Neuronal stem cell (in vitro differentiated cells): ENCODE data around the gene FCRLB.
A peak's percentile ranks its signal among the peaks of the same experiment; 100 is the strongest.

Source experiments
- DNase-seq: peaks from one replicate; pipeline ENCODE4 v3.0.0-alpha.2; 2013; ENCODE audit warnings: low spot score
- H2AFZ ChIP-seq: one replicate; pipeline ENCODE4 v1.6.1; 2013; ENCODE audit warnings: mild to moderate bottlenecking, low read length, inconsistent platforms
- H2AK5ac ChIP-seq: 2 replicates; pipeline ENCODE4 v1.6.1; 2013; ENCODE audit warnings: low read depth, mild to moderate bottlenecking, inconsistent platforms, low read length, moderate library complexity, mixed read lengths
- H2BK120ac ChIP-seq: 2 replicates; pipeline ENCODE4 v1.6.1; 2013; ENCODE audit warnings: low read depth, mild to moderate bottlenecking, inconsistent platforms, low read length, moderate library complexity, mixed read lengths
- H2BK12ac ChIP-seq: one replicate; pipeline ENCODE4 v1.6.1; 2013; ENCODE audit warnings: low read length, inconsistent platforms
- H2BK15ac ChIP-seq: 2 replicates; pipeline ENCODE4 v1.6.1; 2013; ENCODE audit warnings: mild to moderate bottlenecking, low read length, inconsistent platforms, mixed read lengths
- H2BK5ac ChIP-seq: one replicate; pipeline ENCODE4 v1.6.1; 2013; ENCODE audit warnings: inconsistent platforms, mild to moderate bottlenecking, low read length, moderate library complexity
- H3K14ac ChIP-seq: one replicate; pipeline ENCODE4 v1.6.1; 2013; ENCODE audit warnings: low read length, inconsistent platforms
- H3K18ac ChIP-seq: 2 replicates; pipeline ENCODE4 v1.6.1; 2013; ENCODE audit warnings: low read length, inconsistent platforms
- H3K23ac ChIP-seq: 2 replicates; pipeline ENCODE4 v1.6.1; 2013; ENCODE audit warnings: low read depth, mild to moderate bottlenecking, mixed read lengths, low read length, inconsistent platforms; ENCODE audit not compliant: poor library complexity
- H3K27ac ChIP-seq: replicated peaks from 3 replicates; pipeline ENCODE4 v1.5.1; 2013; ENCODE audit warnings: low read length, inconsistent platforms
- H3K27me3 ChIP-seq, 3 experiments: 2 replicates each; pipeline ENCODE4 v1.6.1; 2013; ENCODE audit warnings: low read length in 3 of 3, mild to moderate bottlenecking in 2 of 3, inconsistent platforms in 1 of 3, low read depth in 1 of 3, mixed read lengths in 1 of 3, moderate library complexity in 1 of 3; ENCODE audit not compliant: control insufficient read depth in 3 of 3, insufficient read depth in 3 of 3
- H3K36me3 ChIP-seq, 2 donors: replicated peaks in 1 of 2; 2 replicates each; pipeline ENCODE4 v1.6.1; 2013; ENCODE audit warnings: low read length in 2 of 2; ENCODE audit not compliant: control insufficient read depth in 2 of 2, insufficient read depth in 2 of 2
- H3K4ac ChIP-seq: 2 replicates; pipeline ENCODE4 v1.6.1; 2013; ENCODE audit warnings: inconsistent platforms, mild to moderate bottlenecking, low read length, moderate library complexity
- H3K4me1 ChIP-seq, 2 donors: 1 replicate in 1 of 2; 2 replicates in 1 of 2; pipeline ENCODE4 v1.6.1; 2013; ENCODE audit warnings: low read length in 2 of 2, low read depth in 1 of 2; ENCODE audit not compliant: control insufficient read depth in 2 of 2, insufficient read depth in 1 of 2
- H3K4me2 ChIP-seq: one replicate; pipeline ENCODE4 v1.6.1; 2013; ENCODE audit warnings: mild to moderate bottlenecking, low read length, inconsistent platforms; ENCODE audit not compliant: insufficient read depth, poor library complexity, severe bottlenecking
- H3K4me3 ChIP-seq, 2 donors: 2 replicates each; pipeline ENCODE4 v1.5.1; 2013; ENCODE audit warnings: low read length in 2 of 2, mild to moderate bottlenecking in 2 of 2, inconsistent platforms in 1 of 2, moderate library complexity in 1 of 2
- H3K79me1 ChIP-seq: one replicate; pipeline ENCODE4 v1.6.1; 2013; ENCODE audit warnings: low read depth, mild to moderate bottlenecking, inconsistent platforms, low read length, moderate library complexity
- H3K9ac ChIP-seq: one replicate; pipeline ENCODE4 v1.6.1; 2013; ENCODE audit warnings: mild to moderate bottlenecking, low read depth, low read length, inconsistent platforms; ENCODE audit not compliant: poor library complexity
- H3K9me3 ChIP-seq, 2 donors: replicated peaks in 1 of 2; 2 replicates each; pipeline versions ENCODE3 to v1.6.1; 2013; ENCODE audit warnings: low read length in 2 of 2, mild to moderate bottlenecking in 2 of 2, inconsistent platforms in 1 of 2, low read depth in 1 of 2, mixed read lengths in 1 of 2, moderate library complexity in 1 of 2; ENCODE audit not compliant: control insufficient read depth in 2 of 2, insufficient read depth in 1 of 2
- H4K8ac ChIP-seq: one replicate; pipeline ENCODE4 v1.6.1; 2013; ENCODE audit warnings: low read depth, mild to moderate bottlenecking, inconsistent platforms, low read length, moderate library complexity
- H4K91ac ChIP-seq: one replicate; pipeline ENCODE4 v1.6.1; 2013; ENCODE audit warnings: low read length, low read depth, mild to moderate bottlenecking, inconsistent platforms; ENCODE audit not compliant: poor library complexity
- WGBS, 2 donors: extraction: QIAGEN DNeasy Blood & Tissue Kit; methylation state at CpG; one replicate each; pipeline ENCODE4 v1.1.7; 2013; ENCODE audit warnings: missing lambda C conversion rate in 2 of 2, mixed read lengths in 1 of 2; ENCODE audit not compliant: insufficient read length in 2 of 2, insufficient replicate concordance in 1 of 2; ENCODE audit errors: extremely low coverage in 2 of 2; 5-methylcytosine and 5-hydroxymethylcytosine counted together

Gene FCRLB

DNA sequence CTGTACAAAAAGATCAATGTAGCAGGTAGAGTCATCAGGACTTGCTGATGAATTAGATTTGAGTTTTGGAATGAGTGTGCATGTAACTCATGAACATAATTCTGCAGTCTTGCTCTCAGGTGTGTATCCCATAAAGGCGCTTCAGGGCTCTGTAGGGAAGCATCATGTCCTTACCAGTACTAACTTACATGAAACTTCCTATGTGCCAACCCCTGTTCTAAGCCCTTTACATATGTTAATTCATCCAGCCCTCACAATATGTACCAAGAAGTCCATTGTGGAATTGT, 2.1 kb upstream of the FCRLB start:
- Histone ChIP-seq H4K91ac (no peak overlapping the region), H3K9me3 (no peaks in the 10 kb centered on the region), H3K4ac (no peak overlapping the region), H3K36me3 (no peaks in the 10 kb centered on the region), H2BK5ac (no peak overlapping the region), H3K18ac (no peak overlapping the region), H3K23ac (no peak overlapping the region), H2AFZ (no peak overlapping the region), H3K27ac (no peak overlapping the region), H3K27me3 (peaks cover 0 to 45% (median 2%) of the 10 kb centered on the region in 3 experiments), H4K8ac (no peak overlapping the region), H2BK12ac (no peak overlapping the region), H3K79me1 (no peaks in the 10 kb centered on the region), H3K14ac (no peak overlapping the region), H3K4me1 (no peaks in the 10 kb centered on the region), H2BK120ac (no peak overlapping the region), H3K4me3 (no peak overlapping the region), H2AK5ac (no peak overlapping the region), H2BK15ac (no peak overlapping the region), H3K9ac (no peak overlapping the region), H3K4me2 (no peak overlapping the region)
- WGBS, 2 donors, result no CpG with 5 or more reads among the region's 1 CpG
- no peak for DNase-seq

DNA sequence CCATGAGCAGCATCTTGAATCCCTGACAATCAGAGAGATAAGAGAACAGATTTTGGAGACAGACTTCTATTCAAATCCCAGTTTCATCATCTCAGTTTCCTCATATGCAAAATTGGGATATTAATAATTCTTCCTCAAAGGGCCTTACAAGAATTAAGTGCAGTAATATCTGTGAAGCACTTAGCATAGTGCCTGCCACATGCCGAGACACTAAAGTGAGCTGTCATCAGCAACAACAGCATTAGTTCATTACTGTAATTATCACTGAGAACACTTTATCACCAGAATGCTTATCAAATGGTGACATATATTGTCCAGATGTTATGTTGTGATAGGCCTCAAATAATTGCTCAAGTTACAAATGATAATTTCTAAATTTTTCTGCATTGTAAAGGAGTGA, 922 bp upstream of the FCRLB start:
- Histone ChIP-seq H3K4me3 (no peak overlapping the region), H2BK120ac (no peak overlapping the region), H3K79me1 (no peaks in the 10 kb centered on the region), H3K18ac (no peak overlapping the region), H3K27me3 (peaks cover 0 to 53% (median 11%) of the 10 kb centered on the region in 3 experiments), H2AK5ac (no peak overlapping the region), H3K14ac (no peak overlapping the region), H2BK12ac (no peak overlapping the region), H2BK5ac (no peak overlapping the region), H2AFZ (no peak overlapping the region), H3K4me2 (no peak overlapping the region), H2BK15ac (no peak overlapping the region), H3K9ac (no peak overlapping the region), H4K8ac (no peak overlapping the region), H3K23ac (no peak overlapping the region), H3K4ac (no peak overlapping the region), H3K27ac (no peak overlapping the region), H3K4me1 (no peaks in the 10 kb centered on the region), H4K91ac (no peak overlapping the region), H3K36me3 (no peaks in the 10 kb centered on the region), H3K9me3 (no peaks in the 10 kb centered on the region)
- no CpG with 5 or more reads among the region's 1 CpG for WGBS, 2 donors
- DNase-seq, result no peak

DNA sequence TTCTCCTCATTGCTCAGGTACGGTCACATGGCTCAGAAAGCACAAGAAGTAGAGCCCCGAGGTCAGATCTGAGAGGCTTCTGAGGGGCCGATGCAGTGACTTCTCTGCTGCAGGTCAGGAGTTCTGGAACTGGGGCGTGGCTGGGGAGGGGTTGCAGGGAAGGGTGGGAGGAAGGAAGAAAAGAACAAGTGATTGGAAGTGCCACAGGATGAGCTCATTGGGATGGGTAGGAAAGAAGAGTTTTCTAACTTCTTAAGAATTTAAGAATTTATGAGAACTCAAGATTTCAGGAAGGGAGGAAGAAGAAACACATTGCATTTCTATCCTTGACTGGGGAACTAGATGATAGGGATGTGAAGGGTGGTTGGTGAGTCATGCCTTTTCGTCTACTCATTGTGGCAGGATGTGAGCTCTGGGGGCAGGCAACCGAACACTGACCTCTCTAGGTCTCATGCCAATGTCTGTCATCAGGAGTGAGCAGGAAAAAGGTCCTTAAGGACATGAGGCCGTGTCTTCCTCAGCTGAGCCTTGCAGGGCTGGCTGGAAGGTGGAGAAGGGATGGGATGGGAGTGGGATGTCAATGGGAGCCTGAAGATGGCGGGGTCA, 497 bp downstream of the FCRLB start:
- H3K23ac ChIP-seq, result peak overlapping the region; percentile 22
- peaks cover 3 to 4% of the 10 kb centered on the region in 2 donors for H3K4me1 ChIP-seq
- no peak overlapping the region for H2BK12ac ChIP-seq
- H3K4me2 ChIP-seq, result no peak overlapping the region
- H2AFZ ChIP-seq, result no peak overlapping the region
- no peak overlapping the region for H3K27ac ChIP-seq
- H3K79me1 ChIP-seq, result no peaks in the 10 kb centered on the region
- no peaks in the 10 kb centered on the region for H3K9me3 ChIP-seq
- no peak overlapping the region for H3K14ac ChIP-seq
- no CpG with 5 or more reads among the region's 8 CpGs for WGBS, 2 donors
- no peak overlapping the region for H3K18ac ChIP-seq
- H4K8ac ChIP-seq, result no peak overlapping the region
- no peak for DNase-seq
- H3K9ac ChIP-seq, result no peak overlapping the region
- H4K91ac ChIP-seq, result no peak overlapping the region
- H3K4ac ChIP-seq, result no peak overlapping the region
- no peak overlapping the region for H2BK120ac ChIP-seq
- no peak overlapping the region for H2AK5ac ChIP-seq
- H2BK15ac ChIP-seq, result no peak overlapping the region
- H3K36me3 ChIP-seq, result no peaks in the 10 kb centered on the region
- no peak overlapping the region for H3K4me3 ChIP-seq
- no peak overlapping the region for H2BK5ac ChIP-seq
- H3K27me3 ChIP-seq, result peaks cover 0 to 51% (median 18%) of the 10 kb centered on the region in 3 experiments

DNA sequence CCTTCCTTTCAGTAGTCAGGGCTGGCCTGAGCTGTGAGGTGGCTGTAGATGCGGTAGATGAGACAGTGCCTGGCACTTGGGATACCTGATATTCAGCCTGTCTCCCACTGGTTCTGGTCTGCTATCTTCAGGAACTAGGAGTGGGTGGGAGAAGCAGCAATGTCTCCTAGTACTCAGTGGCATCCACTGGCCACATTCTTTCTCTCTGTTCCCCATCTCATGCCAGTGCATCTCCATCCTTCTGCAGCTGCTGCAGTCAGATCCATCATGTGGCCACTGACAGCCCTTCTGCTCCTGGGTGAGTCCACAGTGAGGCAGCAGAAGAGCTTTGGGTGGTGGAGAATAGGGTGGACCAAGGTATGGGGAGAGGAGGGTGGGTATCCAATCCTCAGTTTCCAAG, 1.1 kb downstream of the FCRLB start:
- Histone ChIP-seq H2BK120ac (no peak overlapping the region), H3K4me1 (peaks cover 3 to 4% of the 10 kb centered on the region in 2 donors), H2BK12ac (no peak overlapping the region), H2AK5ac (no peak overlapping the region), H3K4me2 (no peak overlapping the region), H3K27ac (no peak overlapping the region), H2BK15ac (no peak overlapping the region), H3K36me3 (no peaks in the 10 kb centered on the region), H3K27me3 (peaks cover 0 to 46% (median 18%) of the 10 kb centered on the region in 3 experiments), H3K14ac (no peak overlapping the region), H3K79me1 (no peaks in the 10 kb centered on the region), H4K8ac (no peak overlapping the region), H3K23ac (no peak overlapping the region), H3K9me3 (no peaks in the 10 kb centered on the region), H3K4me3 (no peak overlapping the region), H3K9ac (no peak overlapping the region), H3K4ac (no peak overlapping the region), H4K91ac (no peak overlapping the region), H2BK5ac (no peak overlapping the region), H2AFZ (no peak overlapping the region), H3K18ac (no peak overlapping the region)
- no peak for DNase-seq
- WGBS, 2 donors, result no CpG with 5 or more reads among the region's 1 CpG
